ENCODE data around the gene PAPLN.

The PAPLN gene

GRCh38 chr14:73232984-73233383, 4.3 kb upstream of the PAPLN start:
- no peak for DNase-seq

- DNase-seq: no peak
Measured at GRCh38 chr14:73233564-73233963, 3.7 kb upstream of the PAPLN start.

- no peak for DNase-seq
Measured at GRCh38 chr14:73234029-73234428, 3.3 kb upstream of the PAPLN start.

- no peak for DNase-seq
Measured at GRCh38 chr14:73234586-73235394, 2.5 kb upstream of the PAPLN start.

- DNase-seq: no peak
Measured at GRCh38 chr14:73235531-73236155, 1.7 kb upstream of the PAPLN start.

GRCh38 chr14:73236157-73236556, 1.1 kb upstream of the PAPLN start:
- no peak for DNase-seq

- DNase-seq: no peak
Measured at GRCh38 chr14:73236752-73237218, 521 bp upstream of the PAPLN start.

- no peak for DNase-seq
Measured at GRCh38 chr14:73237786-73238423, 599 bp downstream of the PAPLN start.

- DNase-seq: no peak
Measured at GRCh38 chr14:73238424-73238852, 1.1 kb downstream of the PAPLN start.

GRCh38 chr14:73238941-73239340, 1.6 kb downstream of the PAPLN start:
- no peak for DNase-seq

- no peak for DNase-seq
Measured at GRCh38 chr14:73239393-73240241, 2.3 kb downstream of the PAPLN start.

- no peak for DNase-seq
Measured at GRCh38 chr14:73240816-73241480, 3.6 kb downstream of the PAPLN start.

- no peak for DNase-seq
Measured at GRCh38 chr14:73241481-73242165, 4.3 kb downstream of the PAPLN start.

- DNase-seq: no peak
Measured at GRCh38 chr14:73242357-73242901, 5.1 kb downstream of the PAPLN start.

- no peak for DNase-seq
Measured at GRCh38 chr14:73243341-73243740, 6.0 kb downstream of the PAPLN start.

- DNase-seq: no peak
Measured at GRCh38 chr14:73243748-73244147, 6.4 kb downstream of the PAPLN start.

- no peak for DNase-seq
Measured at GRCh38 chr14:73244541-73245290, 7.4 kb downstream of the PAPLN start.

GRCh38 chr14:73245480-73246325, 8.4 kb downstream of the PAPLN start:
- DNase-seq: peak; percentile 17

- no peak for DNase-seq
Measured at GRCh38 chr14:73246387-73247150, 9.3 kb downstream of the PAPLN start.
